ENCODE measurements around the gene SLC35G2. TPM values are rescaled to one million over a fixed set of nuclear protein-coding genes. Genes with fewer than 3 reads are reported as not detected.
"Not testable (repeated sequence)": the region's sequence is repeated elsewhere in the genome, so short reads cannot be mapped to it uniquely, and the experiment has no call there.

The SLC35G2 gene
- total and polyA plus RNA-seq, 2 experiments from 2014 or later, result 1.5 to 1.6 TPM

- no peak for TF ChIP-seq EZH2phosphoT487 (IDR thresholded peaks at IDR 0.05; ENCODE audit: low read depth, severe bottlenecking, unreplicated experiment)
- TF ChIP-seq CTCF (IDR thresholded peaks at IDR 0.05; ENCODE audit: poor library complexity), result no peak
- TF ChIP-seq EZH2 (IDR thresholded peaks at IDR 0.05; ENCODE audit: borderline replicate concordance), result no peak
- Histone ChIP-seq H3K9me3 (ENCODE audit: low read depth) (no peaks in the 10 kb centered on the region), H3K9me2 (replicated peaks; ENCODE audit: insufficient read depth) (no peaks in the 10 kb centered on the region), H3K79me2 (peaks cover 97% of the 10 kb centered on the region), H3K27ac (no peak overlapping the region), H3K36me3 (replicated peaks; ENCODE audit: insufficient read depth, low read depth) (no peaks in the 10 kb centered on the region), H3K27me3 (no peaks in the 10 kb centered on the region), H2AFZ (no peak overlapping the region), H3K4me3 (no peak overlapping the region), H4K20me1 (ENCODE audit: insufficient read depth, poor library complexity, severe bottlenecking) (peaks cover 7% of the 10 kb centered on the region), H3K4me1 (ENCODE audit: insufficient read depth) (peaks cover 10% of the 10 kb centered on the region), H3K4me2 (no peak overlapping the region)
- WGBS (ENCODE audit: low lambda C conversion rate, missing lambda C conversion rate), result 55% methylated on average over 2 of the region's 2 CpGs
- no peak for DNase-seq (ENCODE audit: low spot score)
These were observed 73.3 kb downstream of the SLC35G2 start for GRCh38 chr3:136891934-136892855.

DNA sequence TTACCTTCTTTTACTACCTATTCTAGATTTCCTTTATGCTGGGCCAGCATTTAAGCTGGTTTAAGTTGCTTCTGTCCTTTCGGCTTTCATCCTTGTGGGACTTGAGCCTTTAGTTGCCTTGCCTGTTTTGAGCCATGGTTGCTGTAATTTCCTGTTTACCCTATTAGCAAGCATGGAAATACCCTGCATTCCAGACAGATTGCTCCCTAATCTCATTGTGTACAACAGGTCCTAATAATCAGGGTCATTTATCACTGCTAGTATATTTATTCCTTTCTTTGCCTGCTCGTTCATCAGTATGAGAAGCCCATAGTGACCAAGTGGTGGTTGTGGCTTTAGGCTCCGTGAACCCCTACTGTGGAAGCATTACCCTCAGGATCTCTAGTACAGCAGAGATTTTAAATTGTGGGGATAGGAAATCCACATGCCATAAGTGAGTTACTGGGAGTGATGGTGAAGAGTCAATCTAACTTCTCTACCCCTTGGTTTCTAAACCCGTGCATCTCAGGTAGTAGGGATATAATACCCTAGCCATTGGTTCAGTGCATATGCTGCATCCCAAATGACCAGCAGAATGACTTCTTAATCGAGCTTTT, 75.0 kb downstream of the SLC35G2 start:
- peak; percentile 14 for DNase-seq (ENCODE audit: low spot score)
- peak overlapping the region; percentile 18 for H3K4me2 ChIP-seq
- no peak overlapping the region for H3K4me3 ChIP-seq
- no peaks in the 10 kb centered on the region for H3K9me3 ChIP-seq (ENCODE audit: low read depth)
- H3K36me3 ChIP-seq (replicated peaks; ENCODE audit: insufficient read depth, low read depth), result no peaks in the 10 kb centered on the region
- H3K4me1 ChIP-seq (ENCODE audit: insufficient read depth), result peaks cover 10% of the 10 kb centered on the region
- H3K9me2 ChIP-seq (replicated peaks; ENCODE audit: insufficient read depth), result no peaks in the 10 kb centered on the region
- TF ChIP-seq EZH2 (IDR thresholded peaks at IDR 0.05; ENCODE audit: borderline replicate concordance) (no peak), EZH2phosphoT487 (IDR thresholded peaks at IDR 0.05; ENCODE audit: low read depth, severe bottlenecking, unreplicated experiment) (no peak), CTCF (IDR thresholded peaks at IDR 0.05; ENCODE audit: poor library complexity) (no peak)
- H3K27me3 ChIP-seq, result no peaks in the 10 kb centered on the region
- H4K20me1 ChIP-seq (ENCODE audit: insufficient read depth, poor library complexity, severe bottlenecking), result peaks cover 7% of the 10 kb centered on the region
- no peak overlapping the region for H2AFZ ChIP-seq
- peaks cover 88% of the 10 kb centered on the region for H3K79me2 ChIP-seq
- WGBS (ENCODE audit: low lambda C conversion rate, missing lambda C conversion rate), result 62% methylated on average over 5 of the region's 5 CpGs
- peak overlapping the region; percentile 28 for H3K27ac ChIP-seq

DNA sequence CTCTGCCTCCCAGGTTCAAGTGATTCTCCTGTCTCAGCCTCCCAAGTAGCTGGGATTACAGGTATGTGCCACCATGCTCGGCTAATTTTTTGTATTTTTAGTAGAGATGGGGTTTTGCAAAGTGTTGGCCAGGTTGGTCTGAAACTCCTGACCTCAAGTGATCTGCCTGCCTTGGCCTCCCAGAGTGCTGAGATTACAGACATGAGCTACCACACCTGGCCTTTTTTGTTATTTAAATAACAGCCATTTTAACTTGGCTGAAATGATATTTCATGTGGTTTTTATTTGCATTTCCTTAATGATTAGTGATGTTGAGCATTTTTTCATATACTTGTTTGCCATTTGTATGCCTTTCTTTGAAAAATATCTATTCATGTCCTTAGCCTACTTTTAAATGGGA, 78.2 kb downstream of the SLC35G2 start:
- not testable (repeated sequence) for H3K4me2 ChIP-seq; H3K27me3 ChIP-seq; H3K27ac ChIP-seq; H3K9me2 ChIP-seq (replicated peaks; ENCODE audit: insufficient read depth); H3K36me3 ChIP-seq (replicated peaks; ENCODE audit: insufficient read depth, low read depth); DNase-seq (ENCODE audit: low spot score); H3K9me3 ChIP-seq (ENCODE audit: low read depth); H3K4me1 ChIP-seq (ENCODE audit: insufficient read depth); H2AFZ ChIP-seq; H3K4me3 ChIP-seq
- Histone ChIP-seq H4K20me1 (ENCODE audit: insufficient read depth, poor library complexity, severe bottlenecking) (peaks cover 11% of the 10 kb centered on the region), H3K79me2 (peaks cover 80% of the 10 kb centered on the region)
- WGBS (ENCODE audit: low lambda C conversion rate, missing lambda C conversion rate), result 91% methylated on average over 1 of the region's 1 CpG

DNA sequence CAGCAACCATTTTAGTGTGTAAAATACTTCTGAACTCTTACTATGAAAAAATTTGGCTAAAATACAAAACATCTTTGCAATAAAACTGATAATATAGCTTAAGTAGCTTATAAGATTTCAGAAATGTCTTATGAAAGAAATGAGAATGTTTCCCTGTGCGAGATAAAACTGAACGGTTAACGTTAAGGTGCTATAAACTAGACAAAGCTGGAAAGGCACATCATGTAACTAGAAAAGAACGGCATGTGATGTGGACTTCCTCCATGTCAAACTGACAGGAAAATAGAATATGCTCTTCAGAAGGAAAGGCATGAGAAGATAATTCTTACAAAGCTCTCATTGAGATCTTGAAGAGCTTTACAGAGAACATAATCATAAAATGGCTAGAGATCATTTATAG, 79.6 kb downstream of the SLC35G2 start:
- Histone ChIP-seq H2AFZ (no peak overlapping the region), H3K27me3 (no peaks in the 10 kb centered on the region), H3K4me3 (no peak overlapping the region), H3K27ac (peak overlapping the region; percentile 20), H3K9me3 (ENCODE audit: low read depth) (no peaks in the 10 kb centered on the region), H3K9me2 (replicated peaks; ENCODE audit: insufficient read depth) (no peaks in the 10 kb centered on the region), H3K4me1 (ENCODE audit: insufficient read depth) (peaks cover 6% of the 10 kb centered on the region), H4K20me1 (ENCODE audit: insufficient read depth, poor library complexity, severe bottlenecking) (peaks cover 11% of the 10 kb centered on the region), H3K79me2 (peaks cover 80% of the 10 kb centered on the region), H3K4me2 (no peak overlapping the region), H3K36me3 (replicated peaks; ENCODE audit: insufficient read depth, low read depth) (no peaks in the 10 kb centered on the region)
- no peak for DNase-seq (ENCODE audit: low spot score)
- WGBS (ENCODE audit: low lambda C conversion rate, missing lambda C conversion rate), result 68% methylated on average over 4 of the region's 4 CpGs
- TF ChIP-seq EZH2phosphoT487 (IDR thresholded peaks at IDR 0.05; ENCODE audit: low read depth, severe bottlenecking, unreplicated experiment) (no peak), CTCF (IDR thresholded peaks at IDR 0.05; ENCODE audit: poor library complexity) (no peak), EZH2 (IDR thresholded peaks at IDR 0.05; ENCODE audit: borderline replicate concordance) (no peak)

Measured in hepatocyte (in vitro differentiated cells).